ENCODE measurements around the gene TMEM130. TPM values are rescaled to one million over a fixed set of nuclear protein-coding genes. Genes with fewer than 3 reads are reported as not detected.

Gene TMEM130
- total RNA-seq, 1 experiment from 2014 or later = not detected

GRCh38 chr7:98864731-98865453, 4.9 kb downstream of the TMEM130 start:
- peaks cover 7% of the 10 kb centered on the region for H3K4me1 Mint-ChIP-seq (ENCODE audit: low read depth, unreplicated experiment)
- CTCF ChIA-PET = no interaction called here
- H3K9me3 Mint-ChIP-seq (ENCODE audit: low read depth, unreplicated experiment) = no peaks in the 10 kb centered on the region
- BruUV-seq (replicated peaks) = no TSS peak
- peaks cover 29% of the 10 kb centered on the region for H3K27me3 Mint-ChIP-seq (ENCODE audit: unreplicated experiment)
- no peak overlapping the region for H3K27ac Mint-ChIP-seq (ENCODE audit: unreplicated experiment)
- H3K4me3 Mint-ChIP-seq (ENCODE audit: low read depth, unreplicated experiment) = no peak overlapping the region
- no peaks in the 10 kb centered on the region for H3K36me3 Mint-ChIP-seq (ENCODE audit: insufficient read depth, unreplicated experiment)
- intact Hi-C loops (cut with micrococcal nuclease; ENCODE audit: unreplicated experiment) = no loop called here
- no peak for TF ChIP-seq CTCF (IDR thresholded peaks at IDR 0.05; ENCODE audit: unreplicated experiment)
- no peak for DNase-seq

- Mint-ChIP-seq H3K4me3 (ENCODE audit: low read depth, unreplicated experiment) (no peak overlapping the region), H3K36me3 (ENCODE audit: insufficient read depth, unreplicated experiment) (no peaks in the 10 kb centered on the region), H3K27ac (ENCODE audit: unreplicated experiment) (no peak overlapping the region), H3K4me1 (ENCODE audit: low read depth, unreplicated experiment) (peaks cover 7% of the 10 kb centered on the region), H3K9me3 (ENCODE audit: low read depth, unreplicated experiment) (no peaks in the 10 kb centered on the region), H3K27me3 (ENCODE audit: unreplicated experiment) (peaks cover 39% of the 10 kb centered on the region)
- no TSS peak for BruUV-seq (replicated peaks)
- DNase-seq = no peak
- intact Hi-C loops (cut with micrococcal nuclease; ENCODE audit: unreplicated experiment) = no loop called here
- no peak for TF ChIP-seq CTCF (IDR thresholded peaks at IDR 0.05; ENCODE audit: unreplicated experiment)
- CTCF ChIA-PET = no interaction called here
Measured at GRCh38 chr7:98863601-98864000, 6.2 kb downstream of the TMEM130 start.

GRCh38 chr7:98862716-98863420, 6.9 kb downstream of the TMEM130 start:
- TF ChIP-seq CTCF (IDR thresholded peaks at IDR 0.05; ENCODE audit: unreplicated experiment) = no peak
- Mint-ChIP-seq H3K4me3 (ENCODE audit: low read depth, unreplicated experiment) (no peak overlapping the region), H3K27ac (ENCODE audit: unreplicated experiment) (no peak overlapping the region), H3K36me3 (ENCODE audit: insufficient read depth, unreplicated experiment) (no peaks in the 10 kb centered on the region), H3K27me3 (ENCODE audit: unreplicated experiment) (peaks cover 43% of the 10 kb centered on the region), H3K9me3 (ENCODE audit: low read depth, unreplicated experiment) (no peaks in the 10 kb centered on the region), H3K4me1 (ENCODE audit: low read depth, unreplicated experiment) (peaks cover 7% of the 10 kb centered on the region)
- no TSS peak for BruUV-seq (replicated peaks)
- CTCF ChIA-PET = no interaction called here
- DNase-seq = no peak
- intact Hi-C loops (cut with micrococcal nuclease; ENCODE audit: unreplicated experiment) = no loop called here

DNA sequence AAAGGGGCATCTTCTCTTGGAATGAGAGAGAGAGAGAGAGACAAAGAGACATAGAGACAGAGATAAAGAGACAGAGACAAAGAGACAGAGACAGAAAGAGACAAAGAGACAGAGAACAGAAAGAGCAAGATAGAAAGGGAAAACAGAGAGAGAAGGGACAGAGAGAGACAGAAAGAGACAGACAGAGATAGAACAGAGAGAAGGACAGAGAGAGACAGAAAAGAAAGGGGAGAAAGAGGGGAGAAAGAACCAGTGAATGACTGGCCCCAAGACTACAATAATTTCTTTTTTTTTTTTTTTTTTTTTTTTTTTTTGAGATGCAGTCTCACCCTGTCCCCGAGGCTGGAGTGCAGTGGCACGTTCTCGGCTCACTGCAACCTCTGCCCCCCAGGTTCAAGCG, 7.6 kb downstream of the TMEM130 start:
- Mint-ChIP-seq H3K27ac (ENCODE audit: unreplicated experiment) (no peak overlapping the region), H3K36me3 (ENCODE audit: insufficient read depth, unreplicated experiment) (no peaks in the 10 kb centered on the region), H3K27me3 (ENCODE audit: unreplicated experiment) (peaks cover 43% of the 10 kb centered on the region), H3K4me1 (ENCODE audit: low read depth, unreplicated experiment) (peaks cover 7% of the 10 kb centered on the region), H3K4me3 (ENCODE audit: low read depth, unreplicated experiment) (no peak overlapping the region), H3K9me3 (ENCODE audit: low read depth, unreplicated experiment) (no peaks in the 10 kb centered on the region)
- no peak for DNase-seq
- intact Hi-C loops (cut with micrococcal nuclease; ENCODE audit: unreplicated experiment) = no loop called here
- BruUV-seq (replicated peaks) = no TSS peak
- CTCF ChIA-PET = no interaction called here
- TF ChIP-seq CTCF (IDR thresholded peaks at IDR 0.05; ENCODE audit: unreplicated experiment) = no peak

All from Calu3 (cell line).